Femur (tissue), 1 donor: ENCODE results near the gene ORC1.

Experiments used
- DNase-seq: peaks from one replicate; pipeline ENCODE4 v3.0.0-alpha.2; 2017

ORC1 gene

GRCh38 chr1:52341655-52342260 lies 62.5 kb downstream of the ORC1 start:
- DNase-seq = no peak

GRCh38 chr1:52337439-52337838 lies 66.8 kb downstream of the ORC1 start:
- DNase-seq = no peak

GRCh38 chr1:52334906-52335528 lies 69.2 kb downstream of the ORC1 start:
- DNase-seq = no peak

- DNase-seq = no peak
Measured at GRCh38 chr1:52332411-52332810, 71.8 kb downstream of the ORC1 start.

GRCh38 chr1:52328615-52329014 lies 75.6 kb downstream of the ORC1 start:
- DNase-seq = no peak

- no peak for DNase-seq
Measured at GRCh38 chr1:52325786-52326185, 78.4 kb downstream of the ORC1 start.

- DNase-seq = no peak
Measured at GRCh38 chr1:52323731-52324130, 80.5 kb downstream of the ORC1 start.
